Measurements from ENCODE around the gene PRAC1.

DNA sequence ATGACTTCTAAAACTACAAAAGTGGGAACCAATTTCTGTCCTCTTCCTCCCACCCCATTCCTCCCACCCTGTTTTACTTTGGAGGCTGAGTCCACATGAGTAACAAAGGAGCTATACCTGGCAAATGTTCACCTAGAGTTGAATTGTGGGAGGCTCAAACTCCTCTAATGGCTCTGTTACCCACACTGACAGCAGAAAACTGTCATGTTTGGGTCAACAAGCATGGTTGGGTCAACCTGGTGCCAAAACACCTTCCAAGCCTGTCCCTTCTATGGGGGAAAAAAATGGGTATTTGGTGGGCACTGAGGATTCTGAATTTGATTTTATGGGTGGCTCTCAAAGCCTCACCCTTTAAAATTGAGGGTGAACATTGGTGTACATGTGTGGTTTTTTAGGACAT lies 18.2 kb upstream of the PRAC1 start:
- TF ChIP-seq POLR2A (IDR thresholded peaks at IDR 0.05) = no peak
- TF ChIP-seq, protein P1, sequence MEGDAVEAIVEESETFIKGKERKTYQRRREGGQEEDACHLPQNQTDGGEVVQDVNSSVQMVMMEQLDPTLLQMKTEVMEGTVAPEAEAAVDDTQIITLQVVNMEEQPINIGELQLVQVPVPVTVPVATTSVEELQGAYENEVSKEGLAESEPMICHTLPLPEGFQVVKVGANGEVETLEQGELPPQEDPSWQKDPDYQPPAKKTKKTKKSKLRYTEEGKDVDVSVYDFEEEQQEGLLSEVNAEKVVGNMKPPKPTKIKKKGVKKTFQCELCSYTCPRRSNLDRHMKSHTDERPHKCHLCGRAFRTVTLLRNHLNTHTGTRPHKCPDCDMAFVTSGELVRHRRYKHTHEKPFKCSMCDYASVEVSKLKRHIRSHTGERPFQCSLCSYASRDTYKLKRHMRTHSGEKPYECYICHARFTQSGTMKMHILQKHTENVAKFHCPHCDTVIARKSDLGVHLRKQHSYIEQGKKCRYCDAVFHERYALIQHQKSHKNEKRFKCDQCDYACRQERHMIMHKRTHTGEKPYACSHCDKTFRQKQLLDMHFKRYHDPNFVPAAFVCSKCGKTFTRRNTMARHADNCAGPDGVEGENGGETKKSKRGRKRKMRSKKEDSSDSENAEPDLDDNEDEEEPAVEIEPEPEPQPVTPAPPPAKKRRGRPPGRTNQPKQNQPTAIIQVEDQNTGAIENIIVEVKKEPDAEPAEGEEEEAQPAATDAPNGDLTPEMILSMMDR (IDR thresholded peaks at IDR 0.05) = no peak

Measured in tibial nerve (tissue), 3 donors.